Retinal pigment epithelial cell (primary cell): ENCODE measurements around the gene FFAR1.

Source experiments
- DNase-seq: peaks from one replicate; pipeline ENCODE4 v3.0.0-alpha.2; 2010; ENCODE audit warnings: low read depth
- H3K4me3 ChIP-seq: 2 replicates; pipeline ENCODE4 v1.5.1; 2011; ENCODE audit warnings: mild to moderate bottlenecking, low read length, control low read depth, moderate library complexity
- TF ChIP-seq, protein P1 (sequence below): conservative IDR thresholded peaks from 2 replicates; pipeline ENCODE4 v1.5.1; 2011; ENCODE audit warnings: low read depth, low read length, control low read depth, inconsistent platforms

The FFAR1 gene

DNA sequence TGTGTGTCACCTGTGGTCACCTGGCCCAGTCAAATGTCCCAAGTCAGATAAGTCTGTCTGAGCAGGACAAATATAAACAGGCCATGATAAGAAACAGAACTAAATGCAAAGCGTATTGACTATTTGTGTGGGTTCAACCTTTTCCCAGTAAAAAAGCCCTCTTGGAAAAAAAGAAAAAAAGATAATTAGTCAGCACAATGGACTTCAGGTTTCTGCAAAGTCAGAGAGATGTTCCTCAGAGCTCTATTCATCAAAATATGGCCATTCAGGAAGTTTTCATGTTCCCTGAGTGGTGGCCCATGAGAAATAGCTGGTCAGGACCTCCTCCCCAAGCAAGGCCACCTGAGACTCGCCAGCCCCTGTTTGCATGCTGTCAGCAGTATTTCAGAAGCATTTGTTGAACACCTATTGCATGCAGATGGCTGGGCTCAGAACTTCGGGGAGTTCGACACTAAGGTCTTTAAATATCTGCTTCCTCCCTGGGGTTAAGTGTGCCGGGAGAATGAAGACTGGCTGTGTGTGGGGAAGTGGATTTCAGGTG lies 13.2 kb downstream of the FFAR1 start:
- no peak for DNase-seq
- no peak overlapping the region for H3K4me3 ChIP-seq
- TF ChIP-seq, protein P1, sequence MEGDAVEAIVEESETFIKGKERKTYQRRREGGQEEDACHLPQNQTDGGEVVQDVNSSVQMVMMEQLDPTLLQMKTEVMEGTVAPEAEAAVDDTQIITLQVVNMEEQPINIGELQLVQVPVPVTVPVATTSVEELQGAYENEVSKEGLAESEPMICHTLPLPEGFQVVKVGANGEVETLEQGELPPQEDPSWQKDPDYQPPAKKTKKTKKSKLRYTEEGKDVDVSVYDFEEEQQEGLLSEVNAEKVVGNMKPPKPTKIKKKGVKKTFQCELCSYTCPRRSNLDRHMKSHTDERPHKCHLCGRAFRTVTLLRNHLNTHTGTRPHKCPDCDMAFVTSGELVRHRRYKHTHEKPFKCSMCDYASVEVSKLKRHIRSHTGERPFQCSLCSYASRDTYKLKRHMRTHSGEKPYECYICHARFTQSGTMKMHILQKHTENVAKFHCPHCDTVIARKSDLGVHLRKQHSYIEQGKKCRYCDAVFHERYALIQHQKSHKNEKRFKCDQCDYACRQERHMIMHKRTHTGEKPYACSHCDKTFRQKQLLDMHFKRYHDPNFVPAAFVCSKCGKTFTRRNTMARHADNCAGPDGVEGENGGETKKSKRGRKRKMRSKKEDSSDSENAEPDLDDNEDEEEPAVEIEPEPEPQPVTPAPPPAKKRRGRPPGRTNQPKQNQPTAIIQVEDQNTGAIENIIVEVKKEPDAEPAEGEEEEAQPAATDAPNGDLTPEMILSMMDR, result no peak

DNA sequence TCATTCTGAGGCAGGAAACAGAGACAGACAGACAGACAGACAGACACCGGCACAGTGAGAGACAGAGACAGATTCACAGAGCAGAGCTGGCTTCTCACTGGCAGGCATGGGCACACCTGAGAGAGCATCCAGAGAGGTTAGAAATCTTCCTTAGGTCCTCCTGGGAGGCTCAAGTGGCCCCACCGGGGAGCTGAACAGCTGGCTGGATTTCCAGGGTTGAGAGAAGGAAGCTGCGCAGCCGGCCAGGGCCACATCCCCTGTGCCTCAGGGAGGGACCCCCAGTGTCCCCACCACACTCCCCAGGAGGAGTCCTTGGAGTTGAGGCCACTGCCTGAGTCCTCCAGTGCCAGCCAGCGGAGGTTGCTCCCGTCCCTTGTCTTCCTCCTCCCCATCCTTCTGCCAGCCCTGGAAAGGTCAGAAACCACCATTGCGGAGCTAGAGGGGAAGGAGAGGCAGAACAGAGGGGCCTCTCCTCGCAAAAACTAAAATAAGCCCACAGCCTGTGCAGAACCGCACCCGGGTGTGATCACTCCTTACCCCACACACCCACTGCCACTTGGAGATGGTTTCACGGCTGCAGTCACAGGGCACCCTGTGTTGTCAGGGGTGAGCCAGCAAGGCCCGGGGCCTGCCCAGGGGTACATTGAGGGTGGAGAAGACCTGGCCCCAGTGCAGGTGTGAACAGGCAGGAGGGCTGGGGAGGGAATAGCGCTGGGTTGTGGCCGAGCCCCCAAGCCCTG lies 14.7 kb downstream of the FFAR1 start:
- no peak overlapping the region for H3K4me3 ChIP-seq
- TF ChIP-seq, protein P1, result no peak
- DNase-seq, result no peak

DNA sequence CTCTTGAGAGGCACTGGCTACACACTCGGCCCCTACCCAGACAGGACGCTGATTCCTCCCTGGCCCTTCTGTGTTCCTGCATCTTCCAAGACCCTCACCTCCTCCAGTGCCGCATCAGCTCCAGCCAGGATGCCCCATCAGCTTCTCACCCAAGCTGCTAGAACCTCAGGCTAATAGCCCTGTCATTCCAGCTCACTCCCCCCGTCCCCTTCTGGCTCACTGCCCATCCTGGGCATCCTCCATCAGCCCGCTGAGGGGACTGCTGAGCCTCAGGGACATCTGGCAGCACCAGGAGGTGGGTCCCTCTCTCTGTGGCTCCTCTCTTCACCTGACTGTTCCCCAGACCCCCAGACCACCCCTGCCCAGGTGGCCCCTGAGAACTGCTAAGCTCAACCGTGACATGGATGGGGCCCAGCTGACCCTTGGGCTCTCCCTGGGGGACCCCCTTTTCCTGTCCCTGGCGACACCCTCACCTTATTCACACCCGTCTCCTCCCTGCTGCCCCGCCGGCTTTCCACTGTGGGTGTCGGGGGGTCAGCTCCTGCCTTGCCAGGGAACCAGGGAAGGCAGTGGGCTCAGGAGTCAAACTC lies 15.4 kb downstream of the FFAR1 start:
- TF ChIP-seq, protein P1, result no peak
- no peak overlapping the region for H3K4me3 ChIP-seq
- no peak for DNase-seq

DNA sequence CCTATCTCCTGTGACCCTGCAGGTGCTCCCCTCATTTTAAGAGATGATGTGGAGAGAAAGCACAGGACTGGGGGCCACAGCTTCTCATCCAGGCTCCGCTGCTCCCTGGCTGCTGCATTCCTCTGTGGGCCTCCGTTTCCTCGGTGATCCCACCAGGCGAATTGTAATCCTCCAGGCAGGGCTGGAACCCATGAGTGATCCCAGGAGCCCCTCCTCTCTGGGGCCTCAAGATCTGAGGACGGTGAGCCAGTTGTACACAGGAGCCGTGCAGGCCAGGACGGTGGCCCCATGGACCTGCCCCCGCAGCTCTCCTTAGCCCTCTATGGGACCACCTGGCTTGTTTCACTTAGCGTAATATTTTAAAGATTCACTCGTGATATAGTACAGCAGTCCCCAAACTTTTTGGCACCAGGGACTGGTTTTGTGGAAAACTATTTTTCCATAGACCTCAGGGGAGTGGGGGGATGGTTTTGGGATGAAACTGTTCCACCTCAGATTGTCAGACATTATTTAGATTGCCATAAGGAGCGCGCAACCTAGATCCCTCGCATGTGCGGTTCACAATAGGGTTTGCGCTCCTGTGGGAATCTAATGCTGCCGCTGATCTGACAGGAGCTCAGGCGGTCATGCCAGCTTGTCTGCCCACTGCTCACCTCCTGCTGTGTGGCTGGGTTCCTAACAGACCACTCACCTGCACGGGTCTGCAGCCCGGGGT lies 16.2 kb downstream of the FFAR1 start:
- no peak for DNase-seq
- TF ChIP-seq, protein P1, result no peak
- H3K4me3 ChIP-seq, result no peak overlapping the region

DNA sequence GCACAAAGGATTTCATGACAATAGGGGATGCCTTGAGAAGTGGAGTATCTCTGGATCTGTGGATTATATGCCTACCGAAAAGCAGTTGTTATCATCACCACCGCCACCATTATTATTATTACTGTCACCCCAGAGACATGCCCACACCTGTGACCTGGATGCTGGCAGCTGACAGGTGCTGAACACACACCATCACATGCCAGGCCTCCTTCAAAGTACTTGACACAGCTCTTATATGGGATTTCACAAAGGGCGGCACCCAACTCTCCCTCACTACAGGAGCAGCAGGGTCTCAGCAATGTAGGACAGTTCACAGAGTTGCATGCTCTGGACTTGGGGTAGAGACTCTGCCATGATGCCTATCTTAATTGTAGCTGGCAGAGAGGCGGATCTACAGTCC lies 17.6 kb downstream of the FFAR1 start:
- TF ChIP-seq, protein P1, result no peak
- no peak for DNase-seq
- H3K4me3 ChIP-seq, result no peak overlapping the region

DNA sequence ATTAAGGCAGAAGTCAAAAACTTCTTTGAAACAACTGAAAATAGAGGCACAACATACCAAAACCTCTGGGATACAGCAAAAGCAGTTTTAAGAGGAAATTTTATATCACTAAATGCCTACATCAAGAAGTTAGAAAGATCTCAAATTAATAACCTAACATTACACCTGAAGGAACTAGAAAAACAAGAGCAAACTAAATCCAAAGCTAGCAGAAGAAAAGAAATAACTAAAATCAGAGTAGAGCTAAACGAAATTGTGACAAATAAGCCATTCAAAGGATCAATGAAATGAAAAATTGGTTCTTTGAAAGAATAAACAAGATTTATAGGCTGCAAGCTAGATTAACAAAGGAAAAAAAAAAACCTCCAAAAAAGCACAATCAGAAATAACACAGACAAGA lies 20.7 kb downstream of the FFAR1 start:
- TF ChIP-seq, protein P1, result no peak
- no peak for DNase-seq
- no peak overlapping the region for H3K4me3 ChIP-seq

DNA sequence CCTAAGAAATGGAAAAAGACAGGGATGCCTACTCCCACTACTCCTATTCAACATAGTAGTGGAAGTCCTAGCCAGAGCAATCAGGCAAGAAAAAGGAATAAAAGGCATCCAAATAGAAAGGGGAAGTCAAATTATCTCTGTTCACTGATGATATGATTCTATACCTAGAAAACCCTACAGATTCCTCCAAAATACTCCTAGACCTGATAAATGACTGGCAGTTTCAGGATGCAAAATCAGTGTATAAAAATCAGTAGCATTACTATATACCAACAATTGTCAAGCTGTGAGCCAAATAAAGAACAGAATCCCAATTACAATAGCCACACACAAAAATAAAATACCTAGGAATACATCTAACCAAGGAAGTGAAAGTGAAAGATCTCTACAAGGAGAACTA lies 21.8 kb downstream of the FFAR1 start:
- TF ChIP-seq, protein P1, result no peak
- no peak overlapping the region for H3K4me3 ChIP-seq
- DNase-seq, result no peak
